WTC11 (cell line): ENCODE measurements around the gene MRNIP. TPM values are rescaled to one million over a fixed set of nuclear protein-coding genes. Genes with fewer than 3 reads are reported as not detected.
A peak's percentile ranks its signal among the peaks of the same experiment; 100 is the strongest.

Experiments
- ATAC-seq: fragments of 200-7000 bp; cut with Tn5 transposase; 2 replicates; pipeline ENCODE4 v1.10.0; 2021; ENCODE audit warnings: mild to moderate bottlenecking, moderate library complexity
- CTCF ChIA-PET: fragments of 300-600 bp; sonication (Branson Sonifier 250); formaldehyde crosslinking; loops from one replicate; lab custom pipeline; 2021; ENCODE audit warnings: antibody characterized with exemption; lab: Charles Lee
- POLR2A ChIA-PET: fragments of 350-600 bp; sonication (Branson Sonifier 250); formaldehyde crosslinking; loops from one replicate; lab custom pipeline; 2021; ENCODE audit warnings: antibody characterized with exemption; lab: Charles Lee
- DNase-seq: peaks from one replicate; pipeline ENCODE4 v3.0.0; 2021; ENCODE audit warnings: low spot score
- H3K27ac Mint-ChIP-seq: 2 replicates; pipeline ENCODE4 v1.8.0; 2021; ENCODE audit warnings: mixed read lengths
- H3K27me3 Mint-ChIP-seq: 2 replicates; pipeline ENCODE4 v1.8.0; 2021; ENCODE audit warnings: low read depth, mild to moderate bottlenecking, moderate library complexity, mixed read lengths
- H3K36me3 Mint-ChIP-seq: 2 replicates; pipeline ENCODE4 v1.8.0; 2021; ENCODE audit warnings: mixed read lengths
- H3K4me1 Mint-ChIP-seq: 2 replicates; pipeline ENCODE4 v1.8.0; 2022; ENCODE audit warnings: mixed read lengths
- H3K4me3 Mint-ChIP-seq: 2 replicates; pipeline ENCODE4 v1.8.0; 2021; ENCODE audit warnings: mild to moderate bottlenecking, moderate library complexity, mixed read lengths
- H3K9me3 Mint-ChIP-seq: 2 replicates; pipeline ENCODE4 v1.8.0; 2021; ENCODE audit warnings: mixed read lengths
- AR ChIP-seq: fragments of 250-450 bp; sonication (Bioruptor Pico); IDR thresholded peaks from 2 replicates; pipeline ENCODE4 v1.9.0; 2021; ENCODE audit warnings: mild to moderate bottlenecking
- ATF1 ChIP-seq: sonication (generic); formaldehyde crosslinking; IDR thresholded peaks from 2 replicates; pipeline ENCODE4 v1.8.1; 2023; ENCODE audit warnings: mild to moderate bottlenecking, moderate library complexity, missing genetic modification reagents
- ATF6 ChIP-seq: sonication (generic); formaldehyde crosslinking; IDR thresholded peaks from 2 replicates; pipeline ENCODE4 v1.8.1; 2023; ENCODE audit warnings: mild to moderate bottlenecking, missing genetic modification reagents
- FOXK1 ChIP-seq: sonication (generic); formaldehyde crosslinking; IDR thresholded peaks from 2 replicates; pipeline ENCODE4 v1.8.0; 2022; ENCODE audit warnings: mild to moderate bottlenecking, moderate library complexity, missing genetic modification reagents
- FOXP1 ChIP-seq: sonication (generic); formaldehyde crosslinking; IDR thresholded peaks from 2 replicates; pipeline ENCODE4 v1.8.0; 2022; ENCODE audit warnings: missing genetic modification reagents, mild to moderate bottlenecking, moderate library complexity, borderline replicate concordance
- GRHL2 ChIP-seq: fragments of 250-450 bp; sonication (Bioruptor Pico); IDR thresholded peaks from 2 replicates; pipeline ENCODE4 v1.8.0; 2022; ENCODE audit warnings: mild to moderate bottlenecking, moderate library complexity; ENCODE audit not compliant: insufficient replicate concordance, severe bottlenecking
- HMGXB4 ChIP-seq: sonication (generic); formaldehyde crosslinking; IDR thresholded peaks from 2 replicates; pipeline ENCODE4 v1.8.1; 2023; ENCODE audit warnings: mild to moderate bottlenecking, moderate library complexity, missing genetic modification reagents
- IRF2 ChIP-seq: sonication (generic); formaldehyde crosslinking; IDR thresholded peaks from 2 replicates; pipeline ENCODE4 v1.8.0; 2022; ENCODE audit warnings: low read depth, missing genetic modification reagents, borderline replicate concordance
- KAT7 ChIP-seq: sonication (generic); formaldehyde crosslinking; IDR thresholded peaks from 2 replicates; pipeline ENCODE4 v1.8.1; 2023; ENCODE audit warnings: missing genetic modification reagents, mild to moderate bottlenecking, borderline replicate concordance
- MAX ChIP-seq: sonication (generic); formaldehyde crosslinking; IDR thresholded peaks from 2 replicates; pipeline ENCODE4 v1.8.0; 2022; ENCODE audit warnings: mild to moderate bottlenecking, missing genetic modification reagents
- MLX ChIP-seq: sonication (generic); formaldehyde crosslinking; IDR thresholded peaks from 2 replicates; pipeline ENCODE4 v1.8.1; 2023; ENCODE audit warnings: mild to moderate bottlenecking, missing genetic modification reagents, moderate library complexity
- NFATC4 ChIP-seq: fragments of 250-450 bp; sonication (Bioruptor Pico); IDR thresholded peaks from 2 replicates; pipeline ENCODE4 v1.9.0; 2021; ENCODE audit warnings: mild to moderate bottlenecking
- NFYB ChIP-seq: sonication (generic); formaldehyde crosslinking; conservative IDR thresholded peaks from 2 replicates; pipeline ENCODE4 v1.8.0; 2022; ENCODE audit warnings: low read depth, missing genetic modification reagents
- NR1H2 ChIP-seq: sonication (generic); formaldehyde crosslinking; IDR thresholded peaks from 2 replicates; pipeline ENCODE4 v1.9.0; 2021; ENCODE audit warnings: mild to moderate bottlenecking, moderate library complexity, missing genetic modification reagents
- NR2C2 ChIP-seq: sonication (generic); formaldehyde crosslinking; IDR thresholded peaks from 2 replicates; pipeline ENCODE4 v1.8.0; 2022; ENCODE audit warnings: mild to moderate bottlenecking, missing genetic modification reagents
- NR3C1 ChIP-seq: sonication (generic); formaldehyde crosslinking; conservative IDR thresholded peaks from 2 replicates; pipeline ENCODE4 v1.8.1; 2023; ENCODE audit warnings: low read depth, mild to moderate bottlenecking, missing genetic modification reagents
- OVOL2 ChIP-seq: fragments of 250-450 bp; sonication (Bioruptor Pico); IDR thresholded peaks from 2 replicates; pipeline ENCODE4 v1.9.0; 2021; ENCODE audit warnings: mild to moderate bottlenecking, borderline replicate concordance
- RELA ChIP-seq: sonication (generic); formaldehyde crosslinking; IDR thresholded peaks from 2 replicates; pipeline ENCODE4 v1.8.1; 2022; ENCODE audit warnings: missing genetic modification reagents, mild to moderate bottlenecking, borderline replicate concordance
- SMAD4 ChIP-seq: sonication (generic); formaldehyde crosslinking; IDR thresholded peaks from 2 replicates; pipeline ENCODE4 v1.8.0; 2022; ENCODE audit warnings: mild to moderate bottlenecking, missing genetic modification reagents
- SP1 ChIP-seq: sonication (generic); formaldehyde crosslinking; conservative IDR thresholded peaks from 2 replicates; pipeline ENCODE4 v1.8.1; 2022; ENCODE audit warnings: missing genetic modification reagents
- TP53 ChIP-seq: sonication (generic); formaldehyde crosslinking; IDR thresholded peaks from 2 replicates; pipeline ENCODE4 v1.8.1; 2023; ENCODE audit warnings: mild to moderate bottlenecking, missing genetic modification reagents
- USF2 ChIP-seq: sonication (generic); formaldehyde crosslinking; IDR thresholded peaks from 2 replicates; pipeline ENCODE4 v1.8.1; 2023; ENCODE audit warnings: mild to moderate bottlenecking, missing genetic modification reagents, moderate library complexity
- ZNF263 ChIP-seq: sonication (generic); formaldehyde crosslinking; IDR thresholded peaks from 2 replicates; pipeline ENCODE4 v1.8.1; 2022; ENCODE audit warnings: low read depth, mild to moderate bottlenecking, moderate library complexity, missing genetic modification reagents
- ZNF317 ChIP-seq: sonication (generic); formaldehyde crosslinking; IDR thresholded peaks from 2 replicates; pipeline ENCODE4 v1.8.1; 2023; ENCODE audit warnings: low read depth, mild to moderate bottlenecking, moderate library complexity, missing genetic modification reagents, borderline replicate concordance
- ZNF416 ChIP-seq: fragments of 250-450 bp; sonication (Bioruptor Pico); IDR thresholded peaks from 2 replicates; pipeline ENCODE4 v1.9.0; 2021; ENCODE audit warnings: mild to moderate bottlenecking, inconsistent platforms
- ZNF425 ChIP-seq: fragments of 250-450 bp; sonication (Bioruptor Pico); conservative IDR thresholded peaks from 2 replicates; pipeline ENCODE4 v1.9.0; 2021; ENCODE audit warnings: mild to moderate bottlenecking
- total RNA-seq: library from RNA; stranded (reverse); gene quantifications from 3 replicates; pipeline ENCODE4 v1.2.3, GENCODE V29; 2021

MRNIP gene
- total RNA-seq, 1 experiment from 2014 or later = 42.0 TPM

GRCh38 chr5:179869641-179870402 is 11.2 kb upstream of the MRNIP start:
- H3K27me3 Mint-ChIP-seq = no peaks in the 10 kb centered on the region
- POLR2A ChIA-PET = no interaction called here
- peaks cover 27% of the 10 kb centered on the region for H3K36me3 Mint-ChIP-seq
- no peaks in the 10 kb centered on the region for H3K9me3 Mint-ChIP-seq
- DNase-seq = no peak
- H3K27ac Mint-ChIP-seq = no peak overlapping the region
- CTCF ChIA-PET = interaction anchor here (0.7 to 3.4 kb wide), 7 partner anchors 8 to 292 kb away, joined by 3 to 17 read pairs (median 4); no protein-coding TSS in a partner anchor
- peak; percentile 46 for ATAC-seq
- H3K4me1 Mint-ChIP-seq = peaks cover 2% of the 10 kb centered on the region; the same call in 1 of the 2 replicates
- H3K4me3 Mint-ChIP-seq = no peak overlapping the region
- TF ChIP-seq ATF1 (CRISPR knock-in tag) (no peak), ATF6 (CRISPR knock-in tag) (no peak), NR2C2 (CRISPR knock-in tag) (no peak), KAT7 (no peak), MLX (no peak), ZNF263 (CRISPR knock-in tag) (no peak), FOXK1 (CRISPR knock-in tag) (no peak), MAX (CRISPR knock-in tag) (no peak), FOXP1 (no peak), GRHL2 (CRISPR knock-in tag) (no peak), IRF2 (CRISPR knock-in tag) (no peak), ZNF317 (CRISPR knock-in tag) (no peak), ZNF416 (CRISPR knock-in tag) (no peak), HMGXB4 (no peak), TP53 (CRISPR knock-in tag) (no peak), RELA (no peak), AR (no peak), NR1H2 (no peak)

- H3K9me3 Mint-ChIP-seq = no peaks in the 10 kb centered on the region
- ATAC-seq = no peak
- H3K4me1 Mint-ChIP-seq = peaks cover 2% of the 10 kb centered on the region; the same call in 1 of the 2 replicates
- peaks cover 31% of the 10 kb centered on the region for H3K36me3 Mint-ChIP-seq
- no peak overlapping the region for H3K4me3 Mint-ChIP-seq
- no peak overlapping the region for H3K27ac Mint-ChIP-seq
- CTCF ChIA-PET = interaction anchor here (1.7 to 3.4 kb wide), 3 partner anchors 9 to 67 kb away, joined by 4 to 17 read pairs (median 7); no protein-coding TSS in a partner anchor
- POLR2A ChIA-PET = no interaction called here
- no peaks in the 10 kb centered on the region for H3K27me3 Mint-ChIP-seq
- no peak for DNase-seq
- TF ChIP-seq FOXP1 = no peak
- TF ChIP-seq OVOL2 (CRISPR knock-in tag) = no peak
- TF ChIP-seq NFATC4 (CRISPR knock-in tag) = no peak
- TF ChIP-seq SP1 (CRISPR knock-in tag) = no peak
- TF ChIP-seq ZNF425 = no peak
- no peak for TF ChIP-seq NR3C1 (CRISPR knock-in tag)
- no peak for TF ChIP-seq USF2 (CRISPR knock-in tag)
- TF ChIP-seq NFYB = no peak
- TF ChIP-seq SMAD4 = no peak
These were observed 10.5 kb upstream of the MRNIP start for GRCh38 chr5:179869101-179869500.
